ENCODE measurements around the gene LCNL1. TPM values are rescaled to one million over a fixed set of nuclear protein-coding genes. Genes with fewer than 3 reads are reported as not detected.

Gene LCNL1
- total RNA-seq, 1 donor from 2014 or later: 11.7 TPM

GRCh38 chr9:136960212-136960937 is 22.4 kb upstream of the LCNL1 start:
- Histone ChIP-seq H3K9me3 (replicated peaks) (no peaks in the 10 kb centered on the region), H3K36me3 (no peaks in the 10 kb centered on the region), H3K4me1 (peaks cover 36% of the 10 kb centered on the region), H3K27me3 (ENCODE audit: low read depth) (no peaks in the 10 kb centered on the region), H3K27ac (replicated peaks) (no peak overlapping the region), H3K4me3 (no peak overlapping the region)
- TF ChIP-seq CTCF (IDR thresholded peaks at IDR 0.05; ENCODE audit: borderline replicate concordance): no peak
- no peak for DNase-seq
- intact Hi-C loops (cut with micrococcal nuclease): no loop called here

- DNase-seq: no peak
- peaks cover 39% of the 10 kb centered on the region for H3K4me1 ChIP-seq
- intact Hi-C loops (cut with micrococcal nuclease): no loop called here
- no peak for TF ChIP-seq CTCF (IDR thresholded peaks at IDR 0.05; ENCODE audit: borderline replicate concordance)
- no peaks in the 10 kb centered on the region for H3K36me3 ChIP-seq
- no peak overlapping the region for H3K4me3 ChIP-seq
- H3K27me3 ChIP-seq (ENCODE audit: low read depth): no peaks in the 10 kb centered on the region
- peak overlapping the region; percentile 64 for H3K27ac ChIP-seq (replicated peaks)
- no peaks in the 10 kb centered on the region for H3K9me3 ChIP-seq (replicated peaks)
These were observed 21.9 kb upstream of the LCNL1 start for GRCh38 chr9:136960938-136961275.

GRCh38 chr9:136961279-136962065 is 21.3 kb upstream of the LCNL1 start:
- peak; percentile 63 for DNase-seq
- H3K27ac ChIP-seq (replicated peaks): peak overlapping the region; percentile 64
- no peaks in the 10 kb centered on the region for H3K27me3 ChIP-seq (ENCODE audit: low read depth)
- H3K4me3 ChIP-seq: no peak overlapping the region
- TF ChIP-seq CTCF (IDR thresholded peaks at IDR 0.05; ENCODE audit: borderline replicate concordance): no peak
- no peaks in the 10 kb centered on the region for H3K9me3 ChIP-seq (replicated peaks)
- H3K36me3 ChIP-seq: no peaks in the 10 kb centered on the region
- intact Hi-C loops (cut with micrococcal nuclease): no loop called here
- peaks cover 45% of the 10 kb centered on the region for H3K4me1 ChIP-seq

- Histone ChIP-seq H3K4me3 (no peak overlapping the region), H3K36me3 (no peaks in the 10 kb centered on the region), H3K27me3 (ENCODE audit: low read depth) (no peaks in the 10 kb centered on the region), H3K27ac (replicated peaks) (peak overlapping the region; percentile 64), H3K4me1 (peaks cover 45% of the 10 kb centered on the region), H3K9me3 (replicated peaks) (no peaks in the 10 kb centered on the region)
- intact Hi-C loops (cut with micrococcal nuclease): no loop called here
- no peak for TF ChIP-seq CTCF (IDR thresholded peaks at IDR 0.05; ENCODE audit: borderline replicate concordance)
- no peak for DNase-seq
These were observed 20.6 kb upstream of the LCNL1 start for GRCh38 chr9:136962163-136962562.

- intact Hi-C loops (cut with micrococcal nuclease): no loop called here
These were observed 20.0 kb upstream of the LCNL1 start for GRCh38 chr9:136962701-136963248.

More at GRCh38 chr9:136962701-136963248, 20.0 kb upstream of the LCNL1 start:
- DNase-seq: no peak
- no peak for TF ChIP-seq CTCF (IDR thresholded peaks at IDR 0.05; ENCODE audit: borderline replicate concordance)
- peaks cover 45% of the 10 kb centered on the region for H3K4me1 ChIP-seq
- no peaks in the 10 kb centered on the region for H3K27me3 ChIP-seq (ENCODE audit: low read depth)
- H3K9me3 ChIP-seq (replicated peaks): no peaks in the 10 kb centered on the region
- no peak overlapping the region for H3K4me3 ChIP-seq
- no peak overlapping the region for H3K27ac ChIP-seq (replicated peaks)
- no peaks in the 10 kb centered on the region for H3K36me3 ChIP-seq

Data from left ventricle myocardium inferior (tissue), 1 donor.